ENCODE measurements around the gene IL20.

The IL20 gene

GRCh38 chr1:206854401-206855129 is 10.9 kb upstream of the IL20 start:
- TF ChIP-seq GATA2 (IDR thresholded peaks at IDR 0.05; ENCODE audit: low read depth, low read length), result no peak
- no peak for TF ChIP-seq GATA3 (IDR thresholded peaks at IDR 0.05; ENCODE audit: low read depth, low read length)

- TF ChIP-seq GATA2 (IDR thresholded peaks at IDR 0.05; ENCODE audit: low read depth, low read length) (no peak), GATA3 (IDR thresholded peaks at IDR 0.05; ENCODE audit: low read depth, low read length) (no peak)
Observed at GRCh38 chr1:206855859-206856258, 9.6 kb upstream of the IL20 start.

DNA sequence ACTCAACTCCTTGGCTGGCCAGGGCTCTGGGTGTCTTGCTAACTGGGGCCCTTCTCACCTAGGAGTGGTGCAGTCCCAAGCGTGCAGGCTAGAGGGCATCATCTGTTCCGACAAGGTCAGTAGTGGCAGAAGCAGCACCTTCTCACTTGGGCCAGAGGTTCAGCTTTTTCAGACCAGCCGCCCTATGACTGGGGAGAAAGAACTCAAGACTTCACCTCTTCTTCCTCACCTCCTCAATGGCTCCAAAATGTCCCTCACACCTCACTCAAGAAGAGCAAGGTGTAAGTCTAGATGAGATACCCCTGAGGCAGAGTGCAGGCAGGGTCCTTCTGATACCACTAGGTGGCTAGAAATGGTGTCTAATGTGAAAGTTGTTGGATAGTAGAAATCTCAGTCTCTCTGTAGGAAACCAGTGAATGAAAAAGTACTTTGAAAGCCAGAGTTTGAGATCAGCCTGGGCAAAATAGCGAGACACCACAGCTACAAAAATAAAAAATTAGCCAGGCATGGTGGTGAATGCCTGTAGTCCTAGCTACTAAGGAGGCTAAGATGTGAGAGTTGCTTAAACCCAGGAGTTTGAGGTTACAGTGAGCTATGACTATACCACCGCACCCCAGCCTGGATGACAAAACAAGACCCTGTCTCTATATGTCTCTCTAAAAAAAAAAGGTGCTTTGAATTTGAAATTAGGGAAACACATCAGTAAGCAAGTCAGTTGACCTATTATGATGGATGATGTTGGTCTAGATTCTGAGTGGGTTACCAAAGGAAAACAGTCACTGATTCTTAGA is 8.6 kb upstream of the IL20 start:
- TF ChIP-seq GATA2 (IDR thresholded peaks at IDR 0.05; ENCODE audit: low read depth, low read length) (no peak), GATA3 (IDR thresholded peaks at IDR 0.05; ENCODE audit: low read depth, low read length) (no peak)

DNA sequence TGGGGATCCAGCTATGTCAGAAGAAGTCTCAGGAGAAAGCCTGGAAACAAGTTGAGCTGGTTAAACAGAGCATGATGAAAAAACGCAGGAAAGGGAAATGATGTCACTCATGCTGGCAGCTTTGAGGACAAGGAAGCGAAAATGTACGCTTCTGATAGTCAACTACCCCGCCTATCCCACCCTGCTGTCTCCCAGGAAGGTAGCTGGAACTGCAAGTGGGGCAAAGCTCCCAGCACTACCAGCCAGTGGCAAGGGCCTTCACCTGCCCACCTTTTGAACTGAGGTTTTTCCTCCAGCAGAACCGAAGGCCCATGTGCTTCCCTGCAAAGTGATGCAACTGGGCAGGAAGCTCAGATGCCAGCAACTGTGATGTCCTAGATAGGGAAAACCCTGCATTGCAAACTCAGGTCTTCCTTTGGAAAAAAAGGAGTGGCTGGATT is 6.3 kb upstream of the IL20 start:
- TF ChIP-seq GATA2 (IDR thresholded peaks at IDR 0.05; ENCODE audit: low read depth, low read length) (no peak), GATA3 (IDR thresholded peaks at IDR 0.05; ENCODE audit: low read depth, low read length) (no peak)

DNA sequence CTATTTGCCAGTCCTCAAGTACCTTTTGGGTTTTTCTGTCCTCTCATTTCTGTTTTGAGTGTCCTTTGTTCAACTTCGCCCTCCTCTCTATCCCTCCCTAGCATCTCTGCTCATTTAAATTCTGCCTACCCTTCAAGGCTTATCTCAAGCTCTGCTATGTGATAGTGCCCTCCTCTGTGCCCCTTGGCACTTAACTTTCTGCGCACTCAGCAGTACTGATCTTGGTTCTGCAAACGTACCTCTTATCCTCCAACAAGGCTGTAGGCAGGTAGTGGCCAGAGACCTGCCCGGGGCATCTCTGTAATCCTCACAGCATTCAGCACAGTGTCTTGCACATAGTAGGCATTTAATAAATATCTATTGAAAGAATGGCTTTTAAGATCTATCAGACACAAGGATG is 5.3 kb upstream of the IL20 start:
- no peak for TF ChIP-seq GATA2 (IDR thresholded peaks at IDR 0.05; ENCODE audit: low read depth, low read length)
- no peak for TF ChIP-seq GATA3 (IDR thresholded peaks at IDR 0.05; ENCODE audit: low read depth, low read length)

DNA sequence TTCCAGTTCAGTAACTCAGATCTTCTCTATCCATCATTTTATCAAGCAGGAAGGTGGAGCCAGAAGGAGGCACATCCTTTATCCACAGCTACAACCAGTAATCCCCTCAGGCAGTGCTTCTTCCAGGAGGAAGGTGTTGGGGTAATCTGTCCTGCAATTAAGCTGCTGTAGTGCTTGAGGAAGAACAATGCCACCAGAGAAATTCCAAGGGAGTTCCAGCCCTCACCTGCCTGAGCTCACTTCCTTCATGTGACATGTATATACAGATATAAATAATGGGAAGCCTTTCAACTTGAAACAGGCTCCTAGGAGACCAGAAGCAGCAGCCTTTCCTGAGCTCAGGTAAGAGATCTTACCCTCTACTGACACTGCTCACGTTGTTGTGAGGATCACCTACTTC is 2.2 kb upstream of the IL20 start:
- TF ChIP-seq GATA2 (IDR thresholded peaks at IDR 0.05; ENCODE audit: low read depth, low read length) (no peak), GATA3 (IDR thresholded peaks at IDR 0.05; ENCODE audit: low read depth, low read length) (no peak)

DNA sequence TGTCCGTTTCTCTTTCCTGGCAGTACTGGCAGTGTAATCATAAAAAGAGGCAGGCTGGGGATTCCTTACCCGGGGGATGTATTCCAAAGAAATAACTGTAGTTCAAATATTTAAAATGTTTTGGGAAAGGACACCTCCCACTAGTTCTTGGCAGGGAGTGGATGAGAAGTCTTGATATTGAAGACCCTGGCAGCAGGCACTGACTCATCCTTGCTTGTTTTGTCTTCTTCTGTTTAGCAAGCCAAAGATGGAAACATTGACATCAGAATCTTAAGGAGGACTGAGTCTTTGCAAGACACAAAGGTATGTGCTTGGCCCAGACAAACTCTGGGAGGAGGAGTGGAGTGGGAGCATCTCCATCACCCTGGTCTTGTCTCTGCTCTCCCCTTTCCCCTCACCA is 639 bp downstream of the IL20 start:
- TF ChIP-seq GATA2 (IDR thresholded peaks at IDR 0.05; ENCODE audit: low read depth, low read length), result no peak
- TF ChIP-seq GATA3 (IDR thresholded peaks at IDR 0.05; ENCODE audit: low read depth, low read length), result no peak

DNA sequence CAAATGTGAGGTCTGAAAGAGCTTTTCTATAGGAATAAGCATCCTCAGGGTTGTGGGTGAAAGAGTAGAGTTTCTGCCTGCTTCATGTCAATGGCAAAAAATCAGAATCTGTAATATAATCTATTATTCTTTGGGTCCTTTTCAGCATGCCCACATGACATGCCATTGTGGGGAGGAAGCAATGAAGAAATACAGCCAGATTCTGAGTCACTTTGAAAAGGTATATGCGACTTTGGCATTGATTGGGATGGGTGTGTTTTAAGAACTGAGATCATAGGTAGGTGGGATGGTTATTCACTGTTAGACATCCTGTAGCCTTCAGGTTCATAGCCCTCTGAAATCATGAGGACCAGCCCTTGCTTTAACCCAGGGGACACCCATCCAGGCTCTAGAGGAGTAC is 1.8 kb downstream of the IL20 start:
- no peak for TF ChIP-seq GATA2 (IDR thresholded peaks at IDR 0.05; ENCODE audit: low read depth, low read length)
- TF ChIP-seq GATA3 (IDR thresholded peaks at IDR 0.05; ENCODE audit: low read depth, low read length), result no peak

DNA sequence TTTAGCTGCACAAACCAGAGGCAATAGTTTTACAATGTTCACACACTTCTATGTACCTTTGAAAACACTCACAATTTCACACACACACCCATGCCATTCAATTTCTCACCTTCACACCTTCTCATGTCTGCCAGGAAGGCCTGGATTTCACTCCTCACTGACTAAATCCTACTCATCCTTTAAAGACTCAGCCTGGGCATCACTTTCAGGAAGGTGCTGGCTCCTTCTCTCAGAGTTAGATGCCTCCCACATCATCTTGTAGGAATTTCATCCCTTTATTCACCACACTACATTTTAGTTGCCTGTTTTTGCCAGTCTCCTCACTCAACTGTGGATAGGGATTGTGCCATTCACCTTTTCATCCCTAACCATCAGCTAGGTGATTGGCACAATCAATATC is 2.3 kb downstream of the IL20 start:
- TF ChIP-seq GATA3 (IDR thresholded peaks at IDR 0.05; ENCODE audit: low read depth, low read length), result no peak
- TF ChIP-seq GATA2 (IDR thresholded peaks at IDR 0.05; ENCODE audit: low read depth, low read length), result no peak

DNA sequence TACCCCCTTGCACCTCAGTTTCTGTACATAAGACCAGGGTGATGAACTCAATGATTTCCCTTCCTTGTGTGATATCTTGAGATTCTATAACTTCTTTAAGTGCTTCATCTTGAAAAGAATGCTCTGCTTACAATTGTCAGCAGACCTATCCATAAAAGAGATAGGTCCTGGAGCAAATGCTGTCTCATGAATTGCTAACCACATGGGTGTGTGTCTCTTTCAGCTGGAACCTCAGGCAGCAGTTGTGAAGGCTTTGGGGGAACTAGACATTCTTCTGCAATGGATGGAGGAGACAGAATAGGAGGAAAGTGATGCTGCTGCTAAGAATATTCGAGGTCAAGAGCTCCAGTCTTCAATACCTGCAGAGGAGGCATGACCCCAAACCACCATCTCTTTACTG is 2.8 kb downstream of the IL20 start:
- TF ChIP-seq GATA2 (IDR thresholded peaks at IDR 0.05; ENCODE audit: low read depth, low read length) (no peak), GATA3 (IDR thresholded peaks at IDR 0.05; ENCODE audit: low read depth, low read length) (no peak)

GRCh38 chr1:206872139-206872538 is 6.7 kb downstream of the IL20 start:
- TF ChIP-seq GATA2 (IDR thresholded peaks at IDR 0.05; ENCODE audit: low read depth, low read length) (no peak), GATA3 (IDR thresholded peaks at IDR 0.05; ENCODE audit: low read depth, low read length) (no peak)

DNA sequence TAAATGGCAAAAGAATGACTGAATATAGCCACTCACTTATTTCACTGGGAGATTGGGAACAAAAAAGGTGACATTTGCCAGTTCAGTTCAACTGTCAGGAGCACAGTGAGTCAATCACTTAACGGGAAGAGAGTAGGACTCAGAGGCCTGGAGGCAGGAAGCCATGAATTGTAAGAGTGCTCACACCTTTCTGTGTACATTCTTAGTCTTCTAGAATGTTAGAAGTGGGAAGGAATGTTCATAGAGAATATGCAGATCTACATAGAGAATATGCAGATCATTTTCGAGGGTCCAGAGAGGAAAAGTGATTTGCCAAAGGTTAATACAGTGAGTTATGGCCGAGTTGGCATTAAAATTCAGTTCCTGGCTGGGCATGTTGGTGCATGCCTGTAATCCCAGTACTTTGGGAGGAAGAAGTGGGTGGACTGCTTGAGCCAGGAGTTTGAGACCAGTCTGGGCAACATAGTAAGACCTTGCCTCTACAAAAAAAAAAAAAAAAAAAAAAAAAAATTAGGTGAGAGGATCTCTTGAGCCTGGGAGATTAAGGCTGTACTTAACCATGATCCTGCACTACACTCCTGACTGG is 8.3 kb downstream of the IL20 start:
- TF ChIP-seq GATA3 (IDR thresholded peaks at IDR 0.05; ENCODE audit: low read depth, low read length), result no peak
- no peak for TF ChIP-seq GATA2 (IDR thresholded peaks at IDR 0.05; ENCODE audit: low read depth, low read length)

DNA sequence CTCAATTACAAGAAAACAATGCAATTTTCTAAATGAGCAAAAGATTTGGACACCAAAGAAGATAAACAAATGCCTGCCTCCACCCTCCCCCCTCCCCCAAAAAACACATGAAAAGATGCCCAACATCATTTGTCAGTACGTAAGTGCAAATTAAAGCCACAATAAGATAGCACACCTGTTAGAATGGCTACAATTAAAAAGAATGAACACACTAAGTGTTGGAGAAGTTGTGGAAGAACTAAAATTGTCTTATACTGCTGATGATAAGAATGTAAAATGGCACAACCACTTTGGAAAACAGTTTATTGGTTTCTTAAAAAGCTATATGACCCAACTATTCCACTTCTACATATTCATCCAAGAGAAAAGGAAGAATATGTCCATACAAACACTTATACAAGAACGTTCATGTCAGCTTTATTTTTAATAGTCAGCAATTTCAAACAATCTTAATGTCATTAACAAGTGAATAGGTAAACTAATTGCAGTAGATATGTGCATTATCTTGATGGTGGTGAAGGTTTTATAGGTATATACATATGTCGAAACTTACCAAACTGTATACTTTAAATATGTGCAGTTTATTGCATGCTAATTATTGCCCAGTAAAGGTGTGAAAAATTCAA is 10.4 kb downstream of the IL20 start:
- TF ChIP-seq GATA2 (IDR thresholded peaks at IDR 0.05; ENCODE audit: low read depth, low read length), result no peak
- no peak for TF ChIP-seq GATA3 (IDR thresholded peaks at IDR 0.05; ENCODE audit: low read depth, low read length)

GRCh38 chr1:206878456-206878855 is 13.0 kb downstream of the IL20 start:
- TF ChIP-seq GATA3 (IDR thresholded peaks at IDR 0.05; ENCODE audit: low read depth, low read length), result no peak
- no peak for TF ChIP-seq GATA2 (IDR thresholded peaks at IDR 0.05; ENCODE audit: low read depth, low read length)

Data from SH-SY5Y (cell line).